ENCODE data around the gene MYH3.
A peak's percentile ranks its signal among the peaks of the same experiment; 100 is the strongest.

DNA sequence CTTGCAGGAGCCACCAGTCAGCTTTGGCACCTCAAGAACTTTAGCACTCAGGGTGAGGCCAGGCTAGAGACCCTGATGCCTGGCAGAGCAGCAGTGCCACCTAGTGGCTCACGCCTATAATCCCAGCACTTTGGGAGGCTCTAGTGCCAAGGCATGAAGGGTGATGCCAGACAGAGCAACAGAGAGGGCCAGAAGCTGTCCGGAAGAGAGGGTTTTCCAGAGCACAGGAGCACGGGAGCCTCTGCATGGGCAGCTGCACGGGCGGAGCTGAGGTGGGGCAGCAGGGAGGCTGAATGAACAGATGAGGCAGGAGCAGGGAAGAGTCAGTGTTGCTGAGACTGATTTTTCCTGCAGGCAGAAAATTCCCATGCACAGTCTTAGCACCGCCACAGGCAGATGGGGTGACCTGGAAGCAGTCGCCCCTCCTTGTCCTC lies 38.9 kb downstream of the MYH3 start:
- TF ChIP-seq, protein P1, sequence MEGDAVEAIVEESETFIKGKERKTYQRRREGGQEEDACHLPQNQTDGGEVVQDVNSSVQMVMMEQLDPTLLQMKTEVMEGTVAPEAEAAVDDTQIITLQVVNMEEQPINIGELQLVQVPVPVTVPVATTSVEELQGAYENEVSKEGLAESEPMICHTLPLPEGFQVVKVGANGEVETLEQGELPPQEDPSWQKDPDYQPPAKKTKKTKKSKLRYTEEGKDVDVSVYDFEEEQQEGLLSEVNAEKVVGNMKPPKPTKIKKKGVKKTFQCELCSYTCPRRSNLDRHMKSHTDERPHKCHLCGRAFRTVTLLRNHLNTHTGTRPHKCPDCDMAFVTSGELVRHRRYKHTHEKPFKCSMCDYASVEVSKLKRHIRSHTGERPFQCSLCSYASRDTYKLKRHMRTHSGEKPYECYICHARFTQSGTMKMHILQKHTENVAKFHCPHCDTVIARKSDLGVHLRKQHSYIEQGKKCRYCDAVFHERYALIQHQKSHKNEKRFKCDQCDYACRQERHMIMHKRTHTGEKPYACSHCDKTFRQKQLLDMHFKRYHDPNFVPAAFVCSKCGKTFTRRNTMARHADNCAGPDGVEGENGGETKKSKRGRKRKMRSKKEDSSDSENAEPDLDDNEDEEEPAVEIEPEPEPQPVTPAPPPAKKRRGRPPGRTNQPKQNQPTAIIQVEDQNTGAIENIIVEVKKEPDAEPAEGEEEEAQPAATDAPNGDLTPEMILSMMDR (IDR thresholded peaks at IDR 0.05; ENCODE audit: low read depth, low read length, missing input control) = peak; percentile 66
- TF ChIP-seq JUND (IDR thresholded peaks at IDR 0.05) (no peak), YY1 (IDR thresholded peaks at IDR 0.05) (no peak)
- TF ChIP-seq, protein P2, sequence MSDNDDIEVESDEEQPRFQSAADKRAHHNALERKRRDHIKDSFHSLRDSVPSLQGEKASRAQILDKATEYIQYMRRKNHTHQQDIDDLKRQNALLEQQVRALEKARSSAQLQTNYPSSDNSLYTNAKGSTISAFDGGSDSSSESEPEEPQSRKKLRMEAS (IDR thresholded peaks at IDR 0.05) = no peak
- TF ChIP-seq, protein P3, sequence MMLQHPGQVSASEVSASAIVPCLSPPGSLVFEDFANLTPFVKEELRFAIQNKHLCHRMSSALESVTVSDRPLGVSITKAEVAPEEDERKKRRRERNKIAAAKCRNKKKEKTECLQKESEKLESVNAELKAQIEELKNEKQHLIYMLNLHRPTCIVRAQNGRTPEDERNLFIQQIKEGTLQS (IDR thresholded peaks at IDR 0.05) = no peak
